AG09309 (cell line): ENCODE data around the gene PHACTR3.

ENCODE experiments used
- DNase-seq: peaks from one replicate; pipeline ENCODE4 v3.0.0-alpha.2; 2010; ENCODE audit warnings: low read depth
- H3K4me3 ChIP-seq: 2 replicates; pipeline ENCODE4 v1.5.1; 2011; ENCODE audit warnings: mild to moderate bottlenecking, low read depth, low read length, moderate library complexity; ENCODE audit not compliant: control insufficient read depth
- TF ChIP-seq, protein P1 (sequence below): IDR thresholded peaks from 2 replicates; pipeline ENCODE4 v1.5.1; 2011; ENCODE audit warnings: mild to moderate bottlenecking, low read depth, low read length, inconsistent platforms; ENCODE audit not compliant: insufficient read depth, control insufficient read depth; ENCODE audit errors: missing control alignments

Gene PHACTR3

DNA sequence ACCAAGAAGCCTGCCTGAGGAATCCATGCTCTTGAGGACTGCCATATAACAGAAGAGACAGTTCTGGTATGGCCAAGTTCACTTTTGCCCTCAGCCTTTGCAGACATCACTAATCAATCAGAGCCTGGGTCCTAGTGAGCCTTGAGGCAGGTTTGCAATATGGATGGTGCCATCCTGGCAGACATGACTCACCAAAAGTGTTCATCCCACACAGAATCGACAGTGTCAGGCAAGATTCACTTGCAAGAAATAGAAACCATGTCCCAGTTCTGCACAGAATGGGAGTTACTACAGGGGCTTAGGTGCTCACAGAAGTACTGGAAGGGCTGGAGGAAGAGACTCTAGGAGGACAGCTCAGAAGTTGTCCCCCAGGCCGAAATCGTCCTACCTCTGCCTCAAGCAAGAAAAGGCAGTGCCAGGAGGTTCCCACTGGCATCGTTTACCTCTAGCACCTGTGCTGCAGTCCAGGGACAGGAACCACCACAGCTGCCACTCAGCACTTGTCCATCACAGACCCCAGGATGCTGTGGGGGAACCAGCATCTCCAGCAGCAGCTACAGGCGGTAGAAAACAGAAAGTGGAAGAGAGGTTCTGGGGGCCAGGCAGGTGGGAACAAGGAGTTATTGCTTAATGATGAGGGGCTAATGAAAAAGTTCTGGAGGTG, 42.6 kb upstream of the PHACTR3 start:
- no peak overlapping the region for H3K4me3 ChIP-seq
- DNase-seq: no peak
- TF ChIP-seq, protein P1, sequence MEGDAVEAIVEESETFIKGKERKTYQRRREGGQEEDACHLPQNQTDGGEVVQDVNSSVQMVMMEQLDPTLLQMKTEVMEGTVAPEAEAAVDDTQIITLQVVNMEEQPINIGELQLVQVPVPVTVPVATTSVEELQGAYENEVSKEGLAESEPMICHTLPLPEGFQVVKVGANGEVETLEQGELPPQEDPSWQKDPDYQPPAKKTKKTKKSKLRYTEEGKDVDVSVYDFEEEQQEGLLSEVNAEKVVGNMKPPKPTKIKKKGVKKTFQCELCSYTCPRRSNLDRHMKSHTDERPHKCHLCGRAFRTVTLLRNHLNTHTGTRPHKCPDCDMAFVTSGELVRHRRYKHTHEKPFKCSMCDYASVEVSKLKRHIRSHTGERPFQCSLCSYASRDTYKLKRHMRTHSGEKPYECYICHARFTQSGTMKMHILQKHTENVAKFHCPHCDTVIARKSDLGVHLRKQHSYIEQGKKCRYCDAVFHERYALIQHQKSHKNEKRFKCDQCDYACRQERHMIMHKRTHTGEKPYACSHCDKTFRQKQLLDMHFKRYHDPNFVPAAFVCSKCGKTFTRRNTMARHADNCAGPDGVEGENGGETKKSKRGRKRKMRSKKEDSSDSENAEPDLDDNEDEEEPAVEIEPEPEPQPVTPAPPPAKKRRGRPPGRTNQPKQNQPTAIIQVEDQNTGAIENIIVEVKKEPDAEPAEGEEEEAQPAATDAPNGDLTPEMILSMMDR: no peak

DNA sequence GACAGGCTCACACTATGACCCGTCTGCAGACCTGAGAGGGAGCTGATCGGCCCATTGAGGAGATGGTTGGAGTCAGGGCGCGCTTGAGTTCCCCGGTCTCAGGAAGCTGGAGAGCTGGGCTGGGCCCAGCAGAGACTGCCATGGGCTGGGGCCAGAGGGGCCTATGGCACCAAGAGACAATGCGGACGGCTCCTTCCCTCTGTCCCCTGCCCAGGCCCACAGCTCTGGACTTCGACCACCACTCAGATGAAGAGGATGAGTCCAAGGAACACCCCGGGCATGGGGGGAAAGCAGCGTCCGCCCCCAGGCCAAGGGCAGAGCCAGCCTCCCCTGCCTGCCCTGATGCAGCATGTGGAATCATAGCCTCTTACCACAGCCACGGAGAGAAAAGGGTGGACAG, 40.2 kb upstream of the PHACTR3 start:
- H3K4me3 ChIP-seq: no peak overlapping the region
- TF ChIP-seq, protein P1: no peak
- no peak for DNase-seq

DNA sequence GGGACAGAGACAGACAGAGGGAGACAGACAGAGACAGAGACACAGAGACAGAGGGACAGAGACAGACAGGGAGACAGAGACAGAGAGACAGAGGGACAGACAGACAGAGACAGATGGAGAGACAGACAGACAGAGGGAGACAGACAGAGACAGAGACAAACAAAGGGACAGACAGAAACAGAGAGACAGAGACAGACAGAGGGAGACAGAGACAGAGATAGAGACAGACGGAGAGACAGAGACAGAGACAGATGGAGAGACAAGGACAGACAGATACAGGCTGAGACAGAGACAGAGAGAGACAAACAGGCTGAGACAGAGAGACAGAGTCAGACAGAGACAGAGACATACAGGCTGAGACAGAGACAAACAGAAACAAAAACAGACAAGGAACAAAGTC, 39.4 kb upstream of the PHACTR3 start:
- DNase-seq: no peak
- no peak overlapping the region for H3K4me3 ChIP-seq
- TF ChIP-seq, protein P1: no peak

DNA sequence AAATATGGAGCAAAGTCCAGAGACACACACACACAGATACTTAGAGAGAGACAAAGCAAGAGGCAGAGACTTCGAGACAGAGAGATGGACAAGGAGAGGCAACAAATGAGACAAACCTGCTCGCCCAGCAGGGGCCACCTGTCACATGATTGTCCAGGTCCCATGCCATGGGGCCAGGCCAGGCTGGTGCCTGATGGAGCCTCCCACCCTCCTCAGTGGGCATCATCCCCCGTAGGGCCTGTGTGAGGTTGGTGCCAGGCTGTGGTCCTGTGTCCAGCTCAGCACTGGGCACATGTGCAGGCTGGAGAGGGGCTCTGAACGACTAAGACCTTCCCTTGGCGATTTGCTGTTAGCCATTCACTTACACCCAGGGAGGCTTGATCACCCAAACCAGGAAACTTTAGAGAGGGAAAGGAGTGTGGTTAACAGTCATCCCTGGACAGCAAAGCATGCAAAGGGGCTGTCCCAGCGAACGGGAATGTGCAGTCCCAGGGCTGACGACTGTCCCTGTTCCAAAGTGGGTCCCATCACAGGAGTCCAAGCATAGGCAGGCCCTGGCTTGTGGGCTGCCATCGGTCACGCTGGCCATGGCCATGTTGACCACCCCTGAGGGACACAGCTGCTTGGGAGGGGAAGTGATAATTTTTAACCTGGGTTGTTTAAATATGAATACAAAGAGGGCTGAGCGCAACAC, 38.4 kb upstream of the PHACTR3 start:
- no peak overlapping the region for H3K4me3 ChIP-seq
- DNase-seq: no peak
- TF ChIP-seq, protein P1: no peak

DNA sequence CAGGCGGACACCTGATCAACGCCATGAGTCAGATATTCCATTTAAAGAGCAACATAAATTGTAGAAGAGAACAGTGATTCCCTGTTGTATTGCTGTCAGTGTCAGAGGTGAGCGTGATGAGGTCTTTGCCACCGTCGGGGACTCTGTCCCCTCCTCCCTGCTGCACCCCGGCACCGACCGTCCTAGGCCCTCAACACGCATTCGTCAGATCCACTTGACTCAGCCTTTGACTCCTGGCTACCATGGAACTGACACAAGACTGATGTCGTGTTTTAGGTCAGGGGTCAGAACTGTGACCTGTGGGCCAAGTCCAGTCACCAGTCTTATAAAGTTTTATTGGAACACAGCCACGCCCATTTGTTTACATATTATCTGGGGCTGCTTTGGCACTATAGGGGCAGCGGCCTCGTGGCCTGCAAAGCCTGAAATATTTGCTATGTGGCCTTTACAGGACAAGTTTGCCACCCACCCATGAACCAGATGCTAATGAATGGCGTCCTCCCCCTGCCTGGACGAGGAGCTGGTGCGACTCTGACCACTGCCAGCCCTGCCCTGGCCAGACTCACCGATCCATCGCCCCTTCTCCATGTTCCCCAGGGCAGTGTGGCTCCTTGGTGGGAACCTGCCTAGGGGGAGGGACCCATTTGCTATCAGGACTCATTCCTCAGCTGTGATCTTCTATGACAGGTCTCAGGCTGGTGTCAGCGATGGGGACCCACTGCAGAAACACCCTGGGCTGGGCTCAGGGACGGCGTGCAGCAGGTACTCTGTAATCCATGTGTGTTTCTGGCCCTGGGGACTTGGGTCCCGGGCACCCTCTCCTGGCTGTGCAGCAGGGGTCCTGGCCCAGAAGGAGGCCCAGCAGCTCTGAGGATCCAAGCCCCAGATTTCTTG, 37.5 kb upstream of the PHACTR3 start:
- TF ChIP-seq, protein P1: no peak
- H3K4me3 ChIP-seq: no peak overlapping the region
- DNase-seq: no peak

DNA sequence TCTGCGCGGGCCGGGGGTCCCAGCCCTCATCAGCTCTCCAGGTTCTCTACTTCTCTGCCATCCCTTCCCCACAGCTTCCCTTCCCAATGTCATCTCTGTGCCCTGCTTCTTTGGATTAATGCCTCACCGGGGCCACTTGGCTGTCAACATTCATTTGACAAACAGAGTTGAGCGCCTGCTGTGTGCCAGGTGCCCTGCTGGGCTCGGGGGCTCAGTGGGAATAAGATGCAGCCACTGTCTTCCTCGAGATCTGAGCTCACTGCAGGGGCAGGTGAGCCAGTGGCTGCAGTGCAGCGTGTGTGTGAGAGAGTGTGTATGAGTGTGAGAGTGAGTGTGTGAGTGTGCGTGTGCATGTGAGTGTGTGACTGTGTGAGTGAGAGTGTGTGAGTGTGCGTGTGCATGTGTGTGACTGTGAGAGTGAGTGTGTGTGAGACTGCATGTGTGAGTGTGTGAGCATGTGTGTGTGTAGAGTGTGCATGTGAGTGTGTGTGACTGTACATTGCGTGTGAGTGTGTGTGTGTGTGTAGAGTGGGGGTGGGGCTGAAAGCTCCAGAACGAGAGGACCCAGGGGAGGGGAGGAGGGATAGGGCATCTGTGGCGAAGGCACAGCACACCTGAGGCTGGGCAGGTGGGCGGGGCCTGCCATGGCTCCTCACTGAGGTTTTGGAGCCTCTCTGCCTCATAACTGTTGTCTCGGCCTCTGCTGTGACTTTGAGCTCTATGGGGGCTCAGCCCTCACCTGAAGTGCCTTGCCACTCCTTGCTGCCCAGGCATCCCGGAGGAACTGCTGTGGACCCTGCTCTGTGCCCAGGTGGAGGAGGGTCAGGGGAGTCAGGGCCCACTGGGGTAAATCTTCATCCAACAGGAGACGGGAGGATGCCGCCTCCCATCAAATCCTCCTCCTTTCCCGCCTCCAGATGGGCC, 36.5 kb upstream of the PHACTR3 start:
- DNase-seq: no peak
- TF ChIP-seq, protein P1: no peak
- H3K4me3 ChIP-seq: no peak overlapping the region
